Neural cell (in vitro differentiated cells): Measurements from ENCODE around the gene AGO4.

Experiments used
- EP300 ChIP-seq: fragments of 450-650 bp; conservative IDR thresholded peaks from 2 replicates; pipeline ENCODE4 v1.6.1; 2014; ENCODE audit warnings: antibody characterized with exemption, mild to moderate bottlenecking, moderate library complexity; ENCODE audit not compliant: poor library complexity, severe bottlenecking
- EZH2 ChIP-seq: fragments of 200-600, 300-800 bp; shearing (Covaris generic), sonication (generic); IDR thresholded peaks from 2 replicates; pipeline ENCODE4 v1.6.1; 2014; ENCODE audit warnings: antibody characterized with exemption, low read length, borderline replicate concordance, mild to moderate bottlenecking; ENCODE audit not compliant: insufficient read depth, poor library complexity, severe bottlenecking
- POLR2AphosphoS5 ChIP-seq: IDR thresholded peaks from 2 replicates; pipeline ENCODE4 v1.6.1; 2012
- RAD21 ChIP-seq: fragments of 450-650 bp; conservative IDR thresholded peaks from 2 replicates; pipeline ENCODE4 v1.6.1; 2014; ENCODE audit warnings: antibody characterized with exemption, mild to moderate bottlenecking, moderate library complexity
- SMC3 ChIP-seq: fragments of 450-650 bp; conservative IDR thresholded peaks from 2 replicates; pipeline ENCODE4 v1.6.1; 2014; ENCODE audit warnings: antibody characterized with exemption, mild to moderate bottlenecking, moderate library complexity; ENCODE audit not compliant: poor library complexity
- TAF1 ChIP-seq: IDR thresholded peaks from 2 replicates; pipeline ENCODE4 v1.6.1; 2012; ENCODE audit warnings: low read depth
- TF ChIP-seq, protein P1 (sequence below): fragments of 450-650 bp; IDR thresholded peaks from 2 replicates; pipeline ENCODE4 v1.5.1; 2014; ENCODE audit warnings: antibody characterized with exemption, mild to moderate bottlenecking, moderate library complexity; ENCODE audit not compliant: poor library complexity, severe bottlenecking
- TF ChIP-seq, protein P2 (sequence below): IDR thresholded peaks from 2 replicates; pipeline ENCODE4 v1.6.1; 2012; ENCODE audit warnings: borderline replicate concordance

DNA sequence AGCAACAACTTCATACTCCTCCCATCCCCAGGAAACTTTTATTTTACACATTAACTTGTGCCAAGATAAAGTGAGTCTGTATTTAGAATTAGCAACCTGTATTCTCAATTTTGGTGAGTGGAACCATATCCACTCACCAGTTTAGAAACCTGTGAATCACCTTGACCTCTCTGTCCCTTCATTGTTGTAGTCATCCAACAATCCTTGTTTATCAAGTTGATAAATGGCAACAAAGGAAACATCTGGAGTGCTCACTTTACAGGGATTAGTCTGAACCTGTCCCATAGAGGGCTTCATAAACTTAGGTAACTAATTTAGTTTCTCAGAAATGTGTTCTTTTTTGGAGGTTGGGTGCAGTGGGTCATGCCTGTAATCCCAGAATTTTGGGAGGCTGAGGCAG lies 34.1 kb upstream of the AGO4 start:
- TF ChIP-seq EZH2: no peak
- TF ChIP-seq, protein P1, sequence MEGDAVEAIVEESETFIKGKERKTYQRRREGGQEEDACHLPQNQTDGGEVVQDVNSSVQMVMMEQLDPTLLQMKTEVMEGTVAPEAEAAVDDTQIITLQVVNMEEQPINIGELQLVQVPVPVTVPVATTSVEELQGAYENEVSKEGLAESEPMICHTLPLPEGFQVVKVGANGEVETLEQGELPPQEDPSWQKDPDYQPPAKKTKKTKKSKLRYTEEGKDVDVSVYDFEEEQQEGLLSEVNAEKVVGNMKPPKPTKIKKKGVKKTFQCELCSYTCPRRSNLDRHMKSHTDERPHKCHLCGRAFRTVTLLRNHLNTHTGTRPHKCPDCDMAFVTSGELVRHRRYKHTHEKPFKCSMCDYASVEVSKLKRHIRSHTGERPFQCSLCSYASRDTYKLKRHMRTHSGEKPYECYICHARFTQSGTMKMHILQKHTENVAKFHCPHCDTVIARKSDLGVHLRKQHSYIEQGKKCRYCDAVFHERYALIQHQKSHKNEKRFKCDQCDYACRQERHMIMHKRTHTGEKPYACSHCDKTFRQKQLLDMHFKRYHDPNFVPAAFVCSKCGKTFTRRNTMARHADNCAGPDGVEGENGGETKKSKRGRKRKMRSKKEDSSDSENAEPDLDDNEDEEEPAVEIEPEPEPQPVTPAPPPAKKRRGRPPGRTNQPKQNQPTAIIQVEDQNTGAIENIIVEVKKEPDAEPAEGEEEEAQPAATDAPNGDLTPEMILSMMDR: no peak
- no peak for TF ChIP-seq SMC3
- no peak for TF ChIP-seq TAF1
- TF ChIP-seq EP300: no peak
- no peak for TF ChIP-seq RAD21
- TF ChIP-seq POLR2AphosphoS5: no peak
- TF ChIP-seq, protein P2, sequence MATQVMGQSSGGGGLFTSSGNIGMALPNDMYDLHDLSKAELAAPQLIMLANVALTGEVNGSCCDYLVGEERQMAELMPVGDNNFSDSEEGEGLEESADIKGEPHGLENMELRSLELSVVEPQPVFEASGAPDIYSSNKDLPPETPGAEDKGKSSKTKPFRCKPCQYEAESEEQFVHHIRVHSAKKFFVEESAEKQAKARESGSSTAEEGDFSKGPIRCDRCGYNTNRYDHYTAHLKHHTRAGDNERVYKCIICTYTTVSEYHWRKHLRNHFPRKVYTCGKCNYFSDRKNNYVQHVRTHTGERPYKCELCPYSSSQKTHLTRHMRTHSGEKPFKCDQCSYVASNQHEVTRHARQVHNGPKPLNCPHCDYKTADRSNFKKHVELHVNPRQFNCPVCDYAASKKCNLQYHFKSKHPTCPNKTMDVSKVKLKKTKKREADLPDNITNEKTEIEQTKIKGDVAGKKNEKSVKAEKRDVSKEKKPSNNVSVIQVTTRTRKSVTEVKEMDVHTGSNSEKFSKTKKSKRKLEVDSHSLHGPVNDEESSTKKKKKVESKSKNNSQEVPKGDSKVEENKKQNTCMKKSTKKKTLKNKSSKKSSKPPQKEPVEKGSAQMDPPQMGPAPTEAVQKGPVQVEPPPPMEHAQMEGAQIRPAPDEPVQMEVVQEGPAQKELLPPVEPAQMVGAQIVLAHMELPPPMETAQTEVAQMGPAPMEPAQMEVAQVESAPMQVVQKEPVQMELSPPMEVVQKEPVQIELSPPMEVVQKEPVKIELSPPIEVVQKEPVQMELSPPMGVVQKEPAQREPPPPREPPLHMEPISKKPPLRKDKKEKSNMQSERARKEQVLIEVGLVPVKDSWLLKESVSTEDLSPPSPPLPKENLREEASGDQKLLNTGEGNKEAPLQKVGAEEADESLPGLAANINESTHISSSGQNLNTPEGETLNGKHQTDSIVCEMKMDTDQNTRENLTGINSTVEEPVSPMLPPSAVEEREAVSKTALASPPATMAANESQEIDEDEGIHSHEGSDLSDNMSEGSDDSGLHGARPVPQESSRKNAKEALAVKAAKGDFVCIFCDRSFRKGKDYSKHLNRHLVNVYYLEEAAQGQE: no peak
